ENCODE results near the gene FIS1. TPM values are rescaled to one million over a fixed set of nuclear protein-coding genes. Genes with fewer than 3 reads are reported as not detected.

The FIS1 gene
- total RNA-seq, 6 donors from 2014 or later: 167 to 276 (median 221) TPM

DNA sequence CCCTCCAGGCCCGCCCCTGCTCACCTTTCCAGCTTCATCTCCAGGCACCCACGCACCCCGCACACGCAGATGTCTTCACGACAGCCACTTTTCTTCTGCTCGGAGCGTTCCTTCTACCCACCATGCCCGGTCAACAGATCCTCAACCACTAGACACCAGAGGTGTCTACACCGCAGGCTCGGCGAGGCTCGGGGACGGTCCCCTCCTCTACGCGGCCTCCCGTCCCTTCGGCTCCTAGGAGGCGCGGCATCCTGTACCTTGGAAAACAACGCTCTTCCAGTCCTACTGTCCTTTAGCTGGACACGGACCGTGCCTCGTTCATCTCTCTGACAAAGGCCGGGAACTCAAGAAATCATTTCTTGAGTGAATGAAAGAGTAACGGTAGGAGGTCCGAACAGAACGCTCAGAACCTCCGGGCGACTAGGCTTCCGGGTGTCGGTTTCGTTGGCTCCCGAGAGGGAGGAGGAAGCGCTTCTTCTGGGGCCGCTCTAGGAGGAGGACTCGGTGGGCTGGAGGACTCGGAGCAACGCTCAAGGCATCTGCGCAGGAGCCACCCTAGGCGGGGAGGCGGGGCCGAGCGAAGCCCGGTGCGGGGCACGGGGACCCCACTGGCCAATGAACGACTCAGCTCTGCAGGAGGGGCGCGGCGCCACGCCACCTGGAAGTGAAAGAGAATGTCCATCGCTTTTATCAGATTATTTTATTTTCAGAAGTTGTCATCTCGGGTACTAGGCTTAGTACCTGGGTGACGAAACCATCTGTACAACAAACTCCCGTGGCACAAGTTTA, 7.2 kb upstream of the FIS1 start:
- peaks cover 12 to 25% (median 23%) of the 10 kb centered on the region in 4 donors for H3K4me1 ChIP-seq
- no peaks in the 10 kb centered on the region for H3K9me3 ChIP-seq
- no peaks in the 10 kb centered on the region for H3K27me3 ChIP-seq
- DNase-seq (peak; percentile 99), ATAC-seq (ENCODE audit: low FRiP score in 2 of 2) (peak; percentile 100)
- H3K36me3 ChIP-seq: peaks cover 0 to 17% (median 13%) of the 10 kb centered on the region in 4 donors
- peak overlapping the region; percentile 64 to 98 (median 80) for H3K4me3 ChIP-seq
- WGBS, 2 donors: 0 to 1% methylated on average over 38 to 55 of the region's 55 CpGs
- TF ChIP-seq POLR2A (IDR thresholded peaks at IDR 0.05) (peak in 3 of 4 donors; percentile 29 to 71 (median 53)), EP300 (IDR thresholded peaks at IDR 0.05) (no peak), POLR2AphosphoS5 (IDR thresholded peaks at IDR 0.05) (peak; percentile 73 to 78)
- H3K27ac ChIP-seq: peak overlapping the region; percentile 75 to 87 (median 80)

DNA sequence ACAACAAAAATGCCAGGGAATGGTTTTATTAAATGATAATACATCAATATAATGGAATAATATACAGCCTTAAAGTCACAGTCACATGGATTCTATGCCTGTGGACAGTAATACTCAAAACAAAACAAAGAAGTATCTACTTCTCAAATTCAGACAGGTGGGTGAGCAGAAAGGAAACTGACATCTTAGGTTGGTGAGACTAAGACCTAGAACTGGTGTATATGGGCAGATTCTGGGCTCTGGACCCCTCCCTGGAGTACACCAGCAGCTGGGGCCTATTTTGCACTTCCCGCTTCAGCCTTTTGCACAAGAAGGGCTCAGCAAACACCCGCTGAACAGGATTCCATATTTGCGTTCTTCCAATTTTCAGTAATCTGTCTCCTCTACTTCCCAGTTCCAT, 5.4 kb upstream of the FIS1 start:
- 86 to 87% methylated on average over 3 of the region's 3 CpGs for WGBS, 2 donors
- ATAC-seq (ENCODE audit: low FRiP score in 2 of 2) (no peak), DNase-seq (no peak)
- no peaks in the 10 kb centered on the region for H3K9me3 ChIP-seq
- H3K4me3 ChIP-seq: no peak overlapping the region
- peaks cover 0 to 21% (median 13%) of the 10 kb centered on the region in 4 donors for H3K36me3 ChIP-seq
- no peaks in the 10 kb centered on the region for H3K27me3 ChIP-seq
- no peak overlapping the region for H3K27ac ChIP-seq
- no peak for TF ChIP-seq EP300 (IDR thresholded peaks at IDR 0.05)
- H3K4me1 ChIP-seq: peaks cover 20 to 34% (median 28%) of the 10 kb centered on the region in 4 donors

DNA sequence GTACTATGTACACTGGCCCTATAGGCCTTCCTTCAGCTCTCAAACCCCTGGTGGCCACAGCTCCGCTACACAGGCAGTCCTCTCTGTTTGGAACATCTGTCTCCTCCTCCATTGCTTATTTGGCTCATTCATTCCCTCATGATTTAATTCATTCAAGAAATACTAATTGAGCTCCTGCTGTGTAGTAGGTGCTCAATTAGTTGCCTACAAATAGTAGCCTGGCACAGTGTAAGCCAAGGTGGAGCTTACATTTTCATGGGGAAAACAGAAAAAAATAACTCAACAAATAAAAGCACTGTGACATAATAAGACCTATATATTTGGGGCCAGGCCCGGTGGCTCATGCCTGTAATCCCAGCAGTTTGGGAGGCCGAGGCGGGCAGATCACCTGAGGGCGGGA, 3.4 kb upstream of the FIS1 start:
- WGBS, 2 donors: 95 to 98% methylated on average over 5 of the region's 5 CpGs
- Histone ChIP-seq H3K27me3 (no peaks in the 10 kb centered on the region), H3K27ac (no peak overlapping the region), H3K9me3 (no peaks in the 10 kb centered on the region), H3K36me3 (peaks cover 0 to 21% (median 13%) of the 10 kb centered on the region in 4 donors), H3K4me1 (peaks cover 31 to 47% (median 38%) of the 10 kb centered on the region in 4 donors), H3K4me3 (no peak overlapping the region)
- TF ChIP-seq POLR2AphosphoS5 (IDR thresholded peaks at IDR 0.05) (no peak), POLR2A (IDR thresholded peaks at IDR 0.05) (no peak), EP300 (IDR thresholded peaks at IDR 0.05) (no peak)
- TF ChIP-seq, protein P1, sequence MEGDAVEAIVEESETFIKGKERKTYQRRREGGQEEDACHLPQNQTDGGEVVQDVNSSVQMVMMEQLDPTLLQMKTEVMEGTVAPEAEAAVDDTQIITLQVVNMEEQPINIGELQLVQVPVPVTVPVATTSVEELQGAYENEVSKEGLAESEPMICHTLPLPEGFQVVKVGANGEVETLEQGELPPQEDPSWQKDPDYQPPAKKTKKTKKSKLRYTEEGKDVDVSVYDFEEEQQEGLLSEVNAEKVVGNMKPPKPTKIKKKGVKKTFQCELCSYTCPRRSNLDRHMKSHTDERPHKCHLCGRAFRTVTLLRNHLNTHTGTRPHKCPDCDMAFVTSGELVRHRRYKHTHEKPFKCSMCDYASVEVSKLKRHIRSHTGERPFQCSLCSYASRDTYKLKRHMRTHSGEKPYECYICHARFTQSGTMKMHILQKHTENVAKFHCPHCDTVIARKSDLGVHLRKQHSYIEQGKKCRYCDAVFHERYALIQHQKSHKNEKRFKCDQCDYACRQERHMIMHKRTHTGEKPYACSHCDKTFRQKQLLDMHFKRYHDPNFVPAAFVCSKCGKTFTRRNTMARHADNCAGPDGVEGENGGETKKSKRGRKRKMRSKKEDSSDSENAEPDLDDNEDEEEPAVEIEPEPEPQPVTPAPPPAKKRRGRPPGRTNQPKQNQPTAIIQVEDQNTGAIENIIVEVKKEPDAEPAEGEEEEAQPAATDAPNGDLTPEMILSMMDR (IDR thresholded peaks at IDR 0.05): no peak
- DNase-seq: no peak
- no peak for ATAC-seq (ENCODE audit: low FRiP score in 2 of 2)

DNA sequence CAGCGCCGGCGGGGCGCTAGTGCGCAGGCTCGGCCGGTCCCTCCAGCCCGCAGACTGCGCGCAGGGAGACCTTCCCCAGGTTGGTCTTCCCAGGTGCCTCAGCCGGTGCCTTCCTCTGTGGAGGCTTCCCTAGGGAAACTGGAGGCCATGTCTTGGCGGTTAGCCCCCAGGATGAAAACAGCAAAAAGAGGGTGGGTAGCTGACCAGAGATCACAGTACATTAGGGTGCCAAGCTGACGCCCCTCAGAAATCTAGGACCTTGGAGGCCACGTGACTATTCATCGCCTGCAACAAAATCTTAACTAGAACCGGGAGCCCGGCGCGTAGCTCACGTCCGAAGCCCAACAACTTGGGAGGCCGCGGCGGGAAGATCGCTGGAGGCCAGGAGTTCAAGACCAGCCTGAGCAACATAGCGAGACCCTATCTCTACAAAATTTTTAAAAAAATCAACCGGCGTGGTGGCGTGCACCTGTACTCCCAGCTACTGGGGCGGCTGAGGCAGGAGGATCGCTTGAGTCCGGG, 327 bp upstream of the FIS1 start:
- Histone ChIP-seq H3K27me3 (no peaks in the 10 kb centered on the region), H3K36me3 (peaks cover 0 to 32% (median 20%) of the 10 kb centered on the region in 4 donors), H3K9me3 (no peaks in the 10 kb centered on the region), H3K27ac (peak overlapping the region; percentile 91 to 98 (median 95)), H3K4me3 (peak overlapping the region; percentile 79 to 90 (median 85)), H3K4me1 (peaks cover 30 to 44% (median 43%) of the 10 kb centered on the region in 4 donors)
- 27 to 66% methylated on average over 21 to 25 of the region's 32 CpGs for WGBS, 2 donors
- TF ChIP-seq, protein P1 (IDR thresholded peaks at IDR 0.05): no peak
- peak in 1 of 4 donors; percentile 46 for TF ChIP-seq POLR2A (IDR thresholded peaks at IDR 0.05)
- no peak for TF ChIP-seq POLR2AphosphoS5 (IDR thresholded peaks at IDR 0.05)
- no peak for TF ChIP-seq EP300 (IDR thresholded peaks at IDR 0.05)
- ATAC-seq (ENCODE audit: low FRiP score in 2 of 2): no peak
- no peak for DNase-seq

DNA sequence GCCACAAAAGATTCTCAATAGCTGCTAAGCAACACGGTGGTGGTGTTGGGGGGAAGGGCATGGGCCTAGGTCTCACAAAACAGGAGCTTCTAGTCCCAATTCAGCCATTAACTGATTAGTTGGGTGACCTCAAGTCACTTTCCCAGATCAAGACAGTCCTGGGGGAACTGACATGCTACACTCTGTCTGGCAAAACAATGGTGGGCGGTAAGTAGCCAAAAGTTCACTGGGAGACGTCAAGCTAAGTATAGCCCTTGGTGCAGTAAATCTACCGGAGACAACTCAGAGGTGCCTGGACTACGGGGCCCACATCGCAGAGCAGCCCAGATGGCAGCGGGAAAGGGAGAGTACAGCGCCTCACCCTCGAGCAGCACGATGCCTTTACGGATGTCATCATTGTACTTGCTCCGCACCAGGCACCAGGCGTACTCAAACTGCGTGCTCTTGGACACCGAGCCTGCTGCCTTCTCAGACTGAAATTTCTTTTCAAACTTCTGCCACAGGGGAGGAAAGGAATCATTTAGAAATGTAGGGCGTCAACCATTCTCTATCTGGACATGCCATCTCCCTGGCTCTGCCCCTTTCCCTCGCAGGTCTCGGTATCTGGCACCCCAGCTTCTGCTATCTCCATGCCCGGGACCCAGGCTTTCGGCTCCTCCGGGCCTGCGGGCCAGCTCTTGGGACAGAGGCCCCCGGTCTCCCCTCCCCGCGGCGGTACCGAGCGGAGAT, 1.1 kb downstream of the FIS1 start:
- TF ChIP-seq EP300 (IDR thresholded peaks at IDR 0.05) (no peak), POLR2A (IDR thresholded peaks at IDR 0.05) (no peak), POLR2AphosphoS5 (IDR thresholded peaks at IDR 0.05) (no peak)
- TF ChIP-seq, protein P1 (IDR thresholded peaks at IDR 0.05): no peak
- WGBS, 2 donors: 20 to 25% methylated on average over 24 to 27 of the region's 28 CpGs

More for the DNA sequence above, 1.1 kb downstream of the FIS1 start:
- Histone ChIP-seq H3K4me1 (peaks cover 38 to 54% (median 52%) of the 10 kb centered on the region in 4 donors), H3K27me3 (no peaks in the 10 kb centered on the region), H3K4me3 (peak overlapping the region; percentile 79 to 90 (median 85)), H3K9me3 (no peaks in the 10 kb centered on the region), H3K36me3 (peaks cover 3 to 36% (median 19%) of the 10 kb centered on the region in 4 donors), H3K27ac (peak overlapping the region; percentile 91 to 98 (median 95))
- DNase-seq (no peak), ATAC-seq (ENCODE audit: low FRiP score in 2 of 2) (peak in 1 of 2 donors; percentile 0)
